Progenitor cell of endocrine pancreas (in vitro differentiated cells): ENCODE measurements around the gene SLC6A8. TPM values are rescaled to one million over a fixed set of nuclear protein-coding genes. Genes with fewer than 3 reads are reported as not detected.
A peak's percentile ranks its signal among the peaks of the same experiment; 100 is the strongest.

Source experiments
- DNase-seq: peaks from one replicate; pipeline ENCODE4 v3.0.0; 2021; ENCODE audit warnings: low spot score; ENCODE audit not compliant: unreplicated experiment
- H3K27ac Mint-ChIP-seq: 2 replicates; pipeline ENCODE4 v1.8.0; 2021; ENCODE audit warnings: mild to moderate bottlenecking, moderate library complexity, mixed read lengths
- H3K27me3 Mint-ChIP-seq: 2 replicates; pipeline ENCODE4 v1.8.0; 2021; ENCODE audit warnings: mixed read lengths
- H3K36me3 Mint-ChIP-seq: 2 replicates; pipeline ENCODE4 v1.8.0; 2022; ENCODE audit warnings: mixed read lengths; ENCODE audit not compliant: insufficient read depth
- H3K4me1 Mint-ChIP-seq: 2 replicates; pipeline ENCODE4 v1.8.0; 2021; ENCODE audit warnings: low read depth, mixed read lengths
- H3K4me3 Mint-ChIP-seq: 2 replicates; pipeline ENCODE4 v1.8.0; 2021; ENCODE audit warnings: low read depth, mild to moderate bottlenecking, moderate library complexity, mixed read lengths
- H3K9me3 Mint-ChIP-seq: 2 replicates; pipeline ENCODE4 v1.8.0; 2021; ENCODE audit warnings: low read depth, mixed read lengths
- long read RNA-seq: library from polyadenylated mRNA; unstranded; transcript quantifications from one replicate; pipeline ENCODE4 v2.0.0, GENCODE V29; 2020
- total RNA-seq: library from RNA; stranded (reverse); gene quantifications from 2 replicates; pipeline ENCODE4 v1.2.1, GENCODE V29; 2021
- TF ChIP-seq, protein P1 (sequence below): fragments of 200-600 bp; sonication (generic); IDR thresholded peaks from one replicate; pipeline ENCODE4 v1.5.0; 2021; ENCODE audit warnings: antibody characterized with exemption, mild to moderate bottlenecking; ENCODE audit not compliant: unreplicated experiment

The SLC6A8 gene
- 52.2 and 55.7 TPM in 2 replicates for total RNA-seq
- long read RNA-seq, partial matches to known transcripts = 1 of 3 reads
- long read RNA-seq, other reads (novel, unspliced or antisense) = 2 of 3 reads

DNA sequence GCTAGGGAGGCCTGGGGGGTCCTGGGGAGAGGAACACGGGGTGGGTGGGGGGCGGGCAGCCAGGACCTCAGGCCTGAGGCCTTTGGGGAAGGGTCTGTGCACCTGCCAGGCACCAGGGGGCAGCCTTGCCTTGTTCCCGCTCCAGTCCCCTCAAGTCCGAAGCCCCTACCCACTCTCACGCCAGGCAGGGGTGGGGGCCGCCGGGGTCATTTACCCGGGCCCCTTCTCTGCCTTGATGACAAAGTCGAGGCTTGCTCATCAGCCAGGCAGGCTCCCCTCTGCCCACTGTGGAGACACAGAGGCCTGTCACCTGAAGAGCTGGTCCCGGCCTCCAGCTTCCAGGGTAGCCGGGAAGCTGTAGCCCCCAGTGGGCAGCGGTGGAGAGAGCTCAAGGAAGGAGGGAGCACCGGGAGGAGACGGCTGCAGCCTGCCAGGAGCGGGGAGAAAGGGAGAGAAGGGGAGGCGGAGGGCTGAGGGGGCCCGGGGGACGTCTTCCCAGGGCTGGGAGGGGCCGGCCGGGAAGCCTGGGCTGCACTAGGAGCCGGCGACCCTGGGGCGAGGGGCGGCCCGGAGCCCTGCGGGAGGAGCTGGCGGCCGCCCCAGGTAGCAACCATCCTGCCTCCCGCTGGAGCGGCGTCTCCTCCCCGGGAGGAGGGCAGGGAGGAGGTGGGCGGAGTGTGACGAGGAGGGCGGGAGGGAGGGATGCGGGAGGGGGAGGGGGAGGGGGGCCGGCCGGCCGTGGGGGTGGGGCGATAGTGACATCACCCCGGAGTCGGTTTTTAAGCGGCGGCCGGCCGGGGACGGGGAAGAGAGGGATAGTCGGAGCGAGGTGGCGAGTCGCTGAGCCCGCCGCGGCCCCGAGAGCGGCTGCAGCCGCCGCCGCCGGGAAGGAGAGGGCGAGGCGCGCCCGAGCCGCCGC is at the start of gene SLC6A8:
TSS of gene SLC6A8 (plus strand) at position 806 of the 919 bp plus-strand sequence. CDS start 649 bp downstream, outside the sequence.
- Mint-ChIP-seq H3K27ac (peak within 1 kb of the TSS; percentile 37), H3K27me3 (no peaks in the 10 kb centered on the region), H3K9me3 (peaks cover 8% of the 10 kb centered on the region), H3K4me3 (peak within 1 kb of the TSS; percentile 61), H3K36me3 (no peaks in the 10 kb centered on the region), H3K4me1 (peaks cover 5% of the 10 kb centered on the region)
- TF ChIP-seq, protein P1, sequence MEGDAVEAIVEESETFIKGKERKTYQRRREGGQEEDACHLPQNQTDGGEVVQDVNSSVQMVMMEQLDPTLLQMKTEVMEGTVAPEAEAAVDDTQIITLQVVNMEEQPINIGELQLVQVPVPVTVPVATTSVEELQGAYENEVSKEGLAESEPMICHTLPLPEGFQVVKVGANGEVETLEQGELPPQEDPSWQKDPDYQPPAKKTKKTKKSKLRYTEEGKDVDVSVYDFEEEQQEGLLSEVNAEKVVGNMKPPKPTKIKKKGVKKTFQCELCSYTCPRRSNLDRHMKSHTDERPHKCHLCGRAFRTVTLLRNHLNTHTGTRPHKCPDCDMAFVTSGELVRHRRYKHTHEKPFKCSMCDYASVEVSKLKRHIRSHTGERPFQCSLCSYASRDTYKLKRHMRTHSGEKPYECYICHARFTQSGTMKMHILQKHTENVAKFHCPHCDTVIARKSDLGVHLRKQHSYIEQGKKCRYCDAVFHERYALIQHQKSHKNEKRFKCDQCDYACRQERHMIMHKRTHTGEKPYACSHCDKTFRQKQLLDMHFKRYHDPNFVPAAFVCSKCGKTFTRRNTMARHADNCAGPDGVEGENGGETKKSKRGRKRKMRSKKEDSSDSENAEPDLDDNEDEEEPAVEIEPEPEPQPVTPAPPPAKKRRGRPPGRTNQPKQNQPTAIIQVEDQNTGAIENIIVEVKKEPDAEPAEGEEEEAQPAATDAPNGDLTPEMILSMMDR = peak; percentile 62
- DNase-seq = peak; percentile 44

DNA sequence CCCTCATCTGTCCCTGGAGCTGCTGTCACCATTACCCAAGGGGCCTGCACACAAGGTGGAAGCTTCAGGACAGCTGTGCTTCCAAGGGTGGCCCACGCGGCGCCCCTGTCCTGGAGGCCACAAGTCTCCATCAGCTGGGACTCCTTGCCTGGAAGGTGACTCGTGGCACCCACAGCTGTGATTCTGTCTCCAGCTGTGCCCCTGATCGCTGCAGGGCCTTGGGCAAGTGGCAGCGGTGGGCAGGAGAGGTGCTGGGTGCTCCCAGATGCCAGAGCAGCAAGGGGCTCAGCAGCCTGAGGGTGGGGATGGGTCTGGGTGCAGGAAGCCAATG is 49.7 kb upstream of the SLC6A8 start:
- TF ChIP-seq, protein P1 = no peak
- H3K4me3 Mint-ChIP-seq = no peak overlapping the region
- DNase-seq = no peak
- peaks cover 19% of the 10 kb centered on the region for H3K4me1 Mint-ChIP-seq
- no peak overlapping the region for H3K27ac Mint-ChIP-seq
- H3K9me3 Mint-ChIP-seq = no peaks in the 10 kb centered on the region
- peaks cover 14% of the 10 kb centered on the region for H3K27me3 Mint-ChIP-seq
- H3K36me3 Mint-ChIP-seq = no peaks in the 10 kb centered on the region

DNA sequence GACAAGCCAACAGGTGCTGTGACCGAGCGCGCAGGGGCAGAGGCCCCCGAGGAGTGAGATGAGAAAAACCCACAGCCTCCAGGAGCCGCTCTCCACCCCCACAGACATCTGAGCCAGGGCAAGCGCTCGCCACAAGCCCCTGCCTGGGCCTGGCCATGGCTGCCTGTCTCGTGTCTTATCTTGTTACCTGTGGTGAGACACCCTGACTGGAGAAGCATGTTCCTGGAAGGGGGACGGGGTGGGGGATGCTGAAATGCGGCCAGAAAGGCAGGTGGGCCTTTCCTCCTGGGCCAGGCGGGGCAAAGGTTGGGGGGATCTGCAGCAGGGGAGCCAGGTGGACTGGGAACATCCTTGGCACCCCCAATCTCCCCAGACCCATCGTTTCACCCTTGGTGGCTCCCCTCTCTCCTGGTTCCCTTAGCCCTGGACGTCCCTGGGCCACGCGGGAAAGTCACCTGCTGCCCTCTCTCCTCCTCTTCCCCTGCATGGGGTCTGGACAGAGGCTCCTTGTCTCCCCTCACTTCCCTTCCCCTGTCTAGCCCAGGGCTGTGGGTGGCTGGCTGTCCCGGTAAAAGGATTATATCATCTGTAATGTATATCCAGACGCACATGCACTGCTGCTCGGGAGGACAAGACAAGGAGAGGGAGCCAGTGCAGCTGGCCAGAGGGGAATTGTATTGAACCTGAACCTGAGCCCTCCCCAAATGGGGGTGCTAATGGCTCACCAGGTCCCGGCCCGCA is 49.1 kb upstream of the SLC6A8 start:
- DNase-seq = no peak
- Mint-ChIP-seq H3K36me3 (no peaks in the 10 kb centered on the region), H3K9me3 (no peaks in the 10 kb centered on the region), H3K27ac (no peak overlapping the region), H3K4me1 (peaks cover 20% of the 10 kb centered on the region), H3K27me3 (peaks cover 14% of the 10 kb centered on the region), H3K4me3 (no peak overlapping the region)
- TF ChIP-seq, protein P1 = no peak

DNA sequence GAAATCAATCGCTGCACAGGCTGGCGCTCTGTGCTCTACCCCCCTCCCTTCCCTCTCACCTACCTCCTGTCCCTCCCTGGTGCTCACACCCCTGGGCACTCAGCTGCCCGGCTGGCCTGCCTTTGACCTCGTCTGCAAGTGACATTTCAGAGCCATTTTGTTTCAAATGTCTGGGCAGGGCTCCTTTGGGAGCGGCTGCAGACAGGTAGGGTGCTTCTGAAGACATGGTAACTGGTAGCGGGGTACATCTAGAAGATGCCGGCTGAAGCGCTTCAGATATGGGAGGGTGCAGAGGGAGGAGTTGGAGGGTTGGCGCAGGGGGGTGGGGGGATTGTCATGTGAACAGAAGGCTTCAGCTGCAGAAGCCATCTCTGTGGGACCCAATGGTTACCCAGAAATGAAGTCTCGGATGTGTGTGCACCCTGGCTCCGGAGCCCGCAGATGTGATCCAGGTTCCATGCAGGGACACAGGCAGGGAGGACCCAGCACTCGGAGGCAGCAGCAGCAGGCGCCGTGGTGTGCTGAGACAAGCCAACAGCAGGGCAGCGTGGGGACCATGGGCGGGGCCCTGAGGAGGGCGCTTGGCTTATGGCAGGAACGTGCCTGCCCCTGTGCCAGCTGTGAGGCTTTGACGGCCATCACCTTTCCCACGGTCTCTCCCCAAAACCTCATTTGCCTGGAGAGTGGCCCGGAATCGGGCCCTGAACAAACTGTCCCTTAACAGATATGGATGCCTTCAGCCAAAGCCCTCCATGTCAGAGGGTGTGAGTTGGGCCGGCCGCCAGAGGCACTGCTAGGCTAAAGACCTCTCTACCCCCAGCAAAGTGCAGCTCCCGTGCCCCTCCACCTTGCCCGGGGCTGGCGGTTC is 48.3 kb upstream of the SLC6A8 start:
- no peak for DNase-seq
- Mint-ChIP-seq H3K27me3 (peaks cover 14% of the 10 kb centered on the region), H3K9me3 (no peaks in the 10 kb centered on the region), H3K36me3 (no peaks in the 10 kb centered on the region), H3K27ac (no peak overlapping the region), H3K4me1 (peaks cover 20% of the 10 kb centered on the region), H3K4me3 (no peak overlapping the region)
- TF ChIP-seq, protein P1 = no peak
